Epithelial cell of esophagus (primary cell): ENCODE measurements around the gene AKT1S1.

ENCODE experiments used
- DNase-seq: peaks from one replicate; pipeline ENCODE4 v3.0.0; 2010; ENCODE audit warnings: low read depth
- H3K4me3 ChIP-seq: 2 replicates; pipeline ENCODE4 v1.5.1; 2011; ENCODE audit warnings: mild to moderate bottlenecking, low read length, control low read depth
- TF ChIP-seq, protein P1 (sequence below): IDR thresholded peaks from 2 replicates; pipeline ENCODE4 v1.5.1; 2011; ENCODE audit warnings: low read depth, mild to moderate bottlenecking, low read length, control low read depth, inconsistent platforms; ENCODE audit not compliant: insufficient read depth; ENCODE audit errors: missing control alignments

Gene AKT1S1

DNA sequence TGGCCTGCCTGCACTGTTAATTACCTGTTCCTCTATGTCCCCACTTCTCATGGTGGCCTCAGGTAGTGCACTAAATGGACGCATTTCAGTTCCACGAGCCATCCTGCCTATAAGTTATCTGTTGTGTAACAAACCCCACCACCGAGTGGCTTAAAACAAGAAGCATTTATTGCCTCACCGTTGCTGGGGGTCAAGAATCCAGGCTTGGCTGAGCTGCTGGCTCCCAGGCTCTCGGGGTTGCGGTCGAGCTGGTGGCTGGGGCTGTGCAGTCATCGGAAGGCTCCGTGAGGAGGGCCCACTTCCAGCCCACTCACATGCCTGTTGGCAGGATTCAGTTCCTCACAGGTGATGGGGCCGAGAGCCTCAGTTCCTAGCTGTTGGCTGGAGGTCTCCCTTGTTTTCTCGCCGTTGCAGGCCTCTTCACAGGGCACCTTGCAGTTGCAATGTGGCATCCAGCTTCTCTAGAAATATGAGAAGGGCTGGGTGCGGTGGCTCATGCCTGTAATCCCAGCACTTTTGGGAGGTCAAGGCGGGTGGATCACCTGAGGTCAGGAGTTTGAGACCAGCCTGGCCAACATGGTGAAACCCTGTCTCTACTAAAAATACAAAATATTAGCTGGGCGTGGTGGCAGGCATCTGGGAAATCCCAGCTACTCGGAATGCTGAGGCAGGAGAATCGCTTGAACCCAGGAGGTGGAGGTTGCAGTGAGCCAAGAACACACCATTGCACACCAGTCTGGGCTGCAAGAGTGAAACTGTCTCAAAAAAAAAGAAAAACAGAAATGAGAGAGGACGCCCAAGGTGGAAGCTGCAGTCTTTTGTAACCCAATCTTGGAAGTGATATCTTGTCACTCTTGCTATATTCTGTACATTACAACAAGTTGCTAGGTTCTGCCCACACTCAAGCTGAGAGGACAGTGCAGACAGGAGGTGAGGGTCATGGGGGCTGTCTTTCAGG is 32.7 kb downstream of the AKT1S1 start:
- no peak overlapping the region for H3K4me3 ChIP-seq
- no peak for DNase-seq
- TF ChIP-seq, protein P1, sequence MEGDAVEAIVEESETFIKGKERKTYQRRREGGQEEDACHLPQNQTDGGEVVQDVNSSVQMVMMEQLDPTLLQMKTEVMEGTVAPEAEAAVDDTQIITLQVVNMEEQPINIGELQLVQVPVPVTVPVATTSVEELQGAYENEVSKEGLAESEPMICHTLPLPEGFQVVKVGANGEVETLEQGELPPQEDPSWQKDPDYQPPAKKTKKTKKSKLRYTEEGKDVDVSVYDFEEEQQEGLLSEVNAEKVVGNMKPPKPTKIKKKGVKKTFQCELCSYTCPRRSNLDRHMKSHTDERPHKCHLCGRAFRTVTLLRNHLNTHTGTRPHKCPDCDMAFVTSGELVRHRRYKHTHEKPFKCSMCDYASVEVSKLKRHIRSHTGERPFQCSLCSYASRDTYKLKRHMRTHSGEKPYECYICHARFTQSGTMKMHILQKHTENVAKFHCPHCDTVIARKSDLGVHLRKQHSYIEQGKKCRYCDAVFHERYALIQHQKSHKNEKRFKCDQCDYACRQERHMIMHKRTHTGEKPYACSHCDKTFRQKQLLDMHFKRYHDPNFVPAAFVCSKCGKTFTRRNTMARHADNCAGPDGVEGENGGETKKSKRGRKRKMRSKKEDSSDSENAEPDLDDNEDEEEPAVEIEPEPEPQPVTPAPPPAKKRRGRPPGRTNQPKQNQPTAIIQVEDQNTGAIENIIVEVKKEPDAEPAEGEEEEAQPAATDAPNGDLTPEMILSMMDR = no peak

DNA sequence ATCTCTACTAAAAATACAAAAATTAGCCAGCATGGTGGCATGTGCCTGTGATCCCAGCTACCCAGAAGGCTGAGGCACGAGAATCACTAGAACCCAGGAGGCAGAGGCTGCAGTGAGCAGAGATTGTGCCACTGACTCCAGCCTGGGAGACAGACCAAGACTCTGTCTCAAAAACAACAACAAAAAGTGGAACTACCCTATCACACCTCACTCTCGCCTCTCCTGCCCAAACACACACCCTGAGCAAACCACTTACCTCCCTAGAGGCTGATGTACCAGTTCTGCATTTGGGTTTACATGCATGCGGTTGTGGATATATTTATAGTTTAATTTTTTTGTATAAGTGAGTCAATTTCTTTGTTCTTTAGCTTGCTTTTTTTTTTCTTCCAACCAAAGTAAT is 33.9 kb downstream of the AKT1S1 start:
- no peak overlapping the region for H3K4me3 ChIP-seq
- TF ChIP-seq, protein P1 = no peak
- no peak for DNase-seq

DNA sequence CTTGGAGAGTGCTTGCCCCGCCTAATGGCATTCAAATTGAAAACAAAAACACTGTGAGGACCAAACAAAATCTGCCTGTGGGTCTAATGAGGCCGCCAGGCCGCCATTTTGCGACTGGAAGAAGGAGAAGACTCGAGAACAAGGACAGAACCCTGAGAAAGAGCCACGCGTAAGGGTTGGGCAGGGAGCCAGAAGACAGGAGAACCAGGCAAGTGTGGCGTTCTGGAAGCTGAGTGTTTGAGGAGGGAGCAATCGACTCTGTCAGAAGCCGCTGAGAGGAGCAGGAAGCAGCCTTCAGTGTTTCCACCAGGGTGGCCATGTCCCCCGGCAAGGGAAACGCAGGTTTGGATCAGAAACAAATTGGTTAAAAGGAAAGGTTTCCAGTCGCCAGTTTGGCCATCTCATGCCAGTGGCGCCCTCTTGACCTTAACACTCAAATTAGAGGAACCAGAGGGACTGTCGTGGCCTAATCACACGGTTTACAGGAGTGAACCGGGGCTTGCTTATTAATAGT is 36.4 kb downstream of the AKT1S1 start:
- no peak for DNase-seq
- no peak overlapping the region for H3K4me3 ChIP-seq
- TF ChIP-seq, protein P1 = no peak

DNA sequence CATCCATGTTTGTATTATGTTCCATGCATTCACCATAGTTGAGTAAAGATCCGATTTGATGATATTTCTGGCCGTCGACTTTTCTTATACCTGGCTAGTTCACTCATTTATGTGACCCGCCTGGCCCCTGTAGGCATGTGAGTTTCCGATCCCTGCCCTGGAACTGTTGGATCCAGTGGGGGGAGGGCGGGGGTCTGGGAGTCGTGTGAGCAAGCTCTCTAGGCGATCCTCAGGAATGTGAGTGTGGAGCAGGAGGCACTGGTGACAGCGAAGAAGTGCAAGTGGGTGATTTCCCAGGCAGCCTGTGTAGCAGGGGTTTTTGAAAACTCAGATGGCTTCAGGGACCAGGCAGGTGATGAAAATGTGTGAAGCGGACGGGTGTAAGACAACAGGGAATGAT is 36.8 kb downstream of the AKT1S1 start:
- DNase-seq = no peak
- H3K4me3 ChIP-seq = no peak overlapping the region
- TF ChIP-seq, protein P1 = no peak

DNA sequence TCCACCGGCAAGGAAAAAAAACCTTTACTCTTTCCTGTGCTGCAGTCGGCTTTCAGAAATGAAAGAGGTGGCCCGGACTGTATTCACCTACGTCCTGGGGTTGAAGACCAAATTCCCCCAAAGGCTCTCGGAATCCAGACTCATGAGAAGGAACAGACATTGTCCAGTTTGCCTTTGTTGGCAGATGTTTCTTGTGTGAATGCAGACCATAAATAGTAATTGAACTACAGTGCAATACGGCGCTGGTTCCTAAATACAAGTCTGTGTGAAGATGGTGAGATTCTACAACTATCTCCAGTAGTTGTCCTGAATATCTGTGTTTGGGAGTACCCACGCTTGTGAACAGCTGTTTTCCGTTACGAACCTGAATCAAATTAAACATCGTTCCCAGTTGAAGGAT is 37.4 kb downstream of the AKT1S1 start:
- no peak overlapping the region for H3K4me3 ChIP-seq
- TF ChIP-seq, protein P1 = no peak

DNA sequence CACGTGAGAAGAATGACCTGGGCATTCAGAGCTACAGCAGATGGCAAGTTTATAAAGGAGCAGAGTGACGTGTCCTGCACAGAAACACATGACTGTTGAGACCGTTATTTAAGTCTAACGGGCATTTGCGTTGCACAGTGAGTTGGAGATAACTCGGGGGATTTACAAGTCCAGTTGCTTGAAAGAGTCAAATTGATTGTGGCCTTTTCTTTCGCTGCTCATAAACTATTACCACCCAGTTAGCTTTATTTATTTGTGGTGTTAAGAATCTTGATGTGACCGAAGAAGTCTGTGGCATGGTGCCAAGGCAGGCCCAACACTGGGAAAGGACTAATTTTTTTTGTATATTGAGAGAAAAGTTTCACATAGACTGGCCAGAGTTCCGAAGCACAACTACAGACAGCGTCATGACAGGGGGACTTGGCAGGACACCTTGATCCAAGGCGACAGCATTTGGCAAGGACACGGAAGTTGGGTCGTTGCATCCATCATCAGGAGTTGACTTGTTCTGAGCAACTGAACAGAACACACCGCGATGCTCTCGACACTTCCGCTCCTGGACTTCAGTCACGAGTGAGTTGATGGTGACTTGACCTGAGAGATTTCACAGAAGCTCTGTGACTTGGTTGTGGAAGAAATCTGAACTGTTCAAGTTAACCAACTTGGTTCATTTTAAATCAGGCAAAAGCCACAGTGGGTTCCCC is 38.1 kb downstream of the AKT1S1 start:
- no peak overlapping the region for H3K4me3 ChIP-seq
- no peak for DNase-seq
- TF ChIP-seq, protein P1 = no peak

More for the DNA sequence above, 37.4 kb downstream of the AKT1S1 start:
- no peak for DNase-seq
